ENCODE results near the gene IRF4. TPM values are rescaled to one million over a fixed set of nuclear protein-coding genes. Genes with fewer than 3 reads are reported as not detected.

IRF4 gene
- total RNA-seq, 1 donor from 2014 or later = 0.05 TPM

GRCh38 chr6:436308-437036 is 44.9 kb downstream of the IRF4 start:
- DNase-seq (ENCODE audit: low spot score) = no peak
- H3K9me3 Mint-ChIP-seq (ENCODE audit: low read depth) = no peaks in the 10 kb centered on the region
- H3K4me3 Mint-ChIP-seq (ENCODE audit: unreplicated experiment) = no peak overlapping the region
- H3K27me3 Mint-ChIP-seq (ENCODE audit: low read depth) = peaks cover 21% of the 10 kb centered on the region
- peaks cover 5% of the 10 kb centered on the region for H3K4me1 Mint-ChIP-seq (ENCODE audit: low read depth)
- no peak overlapping the region for H3K27ac Mint-ChIP-seq (ENCODE audit: unreplicated experiment)
- TF ChIP-seq, protein P1, sequence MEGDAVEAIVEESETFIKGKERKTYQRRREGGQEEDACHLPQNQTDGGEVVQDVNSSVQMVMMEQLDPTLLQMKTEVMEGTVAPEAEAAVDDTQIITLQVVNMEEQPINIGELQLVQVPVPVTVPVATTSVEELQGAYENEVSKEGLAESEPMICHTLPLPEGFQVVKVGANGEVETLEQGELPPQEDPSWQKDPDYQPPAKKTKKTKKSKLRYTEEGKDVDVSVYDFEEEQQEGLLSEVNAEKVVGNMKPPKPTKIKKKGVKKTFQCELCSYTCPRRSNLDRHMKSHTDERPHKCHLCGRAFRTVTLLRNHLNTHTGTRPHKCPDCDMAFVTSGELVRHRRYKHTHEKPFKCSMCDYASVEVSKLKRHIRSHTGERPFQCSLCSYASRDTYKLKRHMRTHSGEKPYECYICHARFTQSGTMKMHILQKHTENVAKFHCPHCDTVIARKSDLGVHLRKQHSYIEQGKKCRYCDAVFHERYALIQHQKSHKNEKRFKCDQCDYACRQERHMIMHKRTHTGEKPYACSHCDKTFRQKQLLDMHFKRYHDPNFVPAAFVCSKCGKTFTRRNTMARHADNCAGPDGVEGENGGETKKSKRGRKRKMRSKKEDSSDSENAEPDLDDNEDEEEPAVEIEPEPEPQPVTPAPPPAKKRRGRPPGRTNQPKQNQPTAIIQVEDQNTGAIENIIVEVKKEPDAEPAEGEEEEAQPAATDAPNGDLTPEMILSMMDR (IDR thresholded peaks at IDR 0.05) = no peak
- H3K36me3 Mint-ChIP-seq (ENCODE audit: low read depth) = no peaks in the 10 kb centered on the region

DNA sequence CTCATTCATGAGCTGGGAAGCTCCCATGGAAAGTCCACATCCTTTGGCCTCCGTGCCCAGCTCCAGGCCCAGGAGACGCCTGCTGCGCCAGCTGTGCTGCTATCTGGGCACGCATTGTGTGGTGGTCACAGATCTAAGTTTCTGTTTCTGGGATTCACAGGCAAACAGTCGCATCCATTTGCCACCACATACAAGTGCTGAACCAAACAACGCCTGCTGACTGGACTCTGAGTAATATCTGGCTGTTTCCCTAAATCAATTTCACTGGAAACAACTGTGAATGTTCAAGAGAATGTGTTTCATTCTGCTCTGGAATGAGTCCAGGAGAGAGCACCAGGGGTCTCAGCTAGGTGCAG is 45.5 kb downstream of the IRF4 start:
- Mint-ChIP-seq H3K27ac (ENCODE audit: unreplicated experiment) (no peak overlapping the region), H3K4me1 (ENCODE audit: low read depth) (peaks cover 5% of the 10 kb centered on the region), H3K27me3 (ENCODE audit: low read depth) (peaks cover 21% of the 10 kb centered on the region), H3K4me3 (ENCODE audit: unreplicated experiment) (no peak overlapping the region), H3K36me3 (ENCODE audit: low read depth) (no peaks in the 10 kb centered on the region), H3K9me3 (ENCODE audit: low read depth) (no peaks in the 10 kb centered on the region)
- TF ChIP-seq, protein P1 (IDR thresholded peaks at IDR 0.05) = no peak
- no peak for DNase-seq (ENCODE audit: low spot score)

DNA sequence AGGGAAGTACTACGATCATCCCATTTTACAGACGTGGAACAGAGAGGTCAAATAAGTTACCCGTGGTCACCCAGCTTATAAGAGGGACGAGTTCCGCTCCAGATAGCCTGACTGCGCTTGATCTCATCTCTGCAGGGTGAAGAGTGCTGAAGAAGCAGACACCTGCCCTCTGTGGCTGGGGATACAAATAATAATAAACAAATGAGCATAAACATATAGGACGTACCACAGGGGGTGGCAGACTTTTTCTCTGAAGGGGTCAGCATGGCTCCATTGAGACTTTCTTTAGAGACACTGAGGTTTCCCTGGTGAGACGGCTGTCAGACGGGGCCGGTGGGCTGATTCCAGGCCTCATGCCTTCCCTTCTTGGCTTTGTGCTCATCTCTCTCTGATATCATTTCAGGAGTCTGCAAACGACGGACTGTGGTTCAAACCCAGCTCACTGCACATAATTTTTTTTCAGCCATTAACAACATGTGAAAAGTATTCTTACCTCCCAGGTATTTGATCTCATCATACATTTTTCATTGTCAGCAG is 47.1 kb downstream of the IRF4 start:
- Mint-ChIP-seq H3K36me3 (ENCODE audit: low read depth) (no peaks in the 10 kb centered on the region), H3K9me3 (ENCODE audit: low read depth) (no peaks in the 10 kb centered on the region), H3K27me3 (ENCODE audit: low read depth) (peaks cover 19% of the 10 kb centered on the region), H3K4me1 (ENCODE audit: low read depth) (peaks cover 5% of the 10 kb centered on the region), H3K27ac (ENCODE audit: unreplicated experiment) (no peak overlapping the region), H3K4me3 (ENCODE audit: unreplicated experiment) (no peak overlapping the region)
- DNase-seq (ENCODE audit: low spot score) = no peak
- TF ChIP-seq, protein P1 (IDR thresholded peaks at IDR 0.05) = no peak

DNA sequence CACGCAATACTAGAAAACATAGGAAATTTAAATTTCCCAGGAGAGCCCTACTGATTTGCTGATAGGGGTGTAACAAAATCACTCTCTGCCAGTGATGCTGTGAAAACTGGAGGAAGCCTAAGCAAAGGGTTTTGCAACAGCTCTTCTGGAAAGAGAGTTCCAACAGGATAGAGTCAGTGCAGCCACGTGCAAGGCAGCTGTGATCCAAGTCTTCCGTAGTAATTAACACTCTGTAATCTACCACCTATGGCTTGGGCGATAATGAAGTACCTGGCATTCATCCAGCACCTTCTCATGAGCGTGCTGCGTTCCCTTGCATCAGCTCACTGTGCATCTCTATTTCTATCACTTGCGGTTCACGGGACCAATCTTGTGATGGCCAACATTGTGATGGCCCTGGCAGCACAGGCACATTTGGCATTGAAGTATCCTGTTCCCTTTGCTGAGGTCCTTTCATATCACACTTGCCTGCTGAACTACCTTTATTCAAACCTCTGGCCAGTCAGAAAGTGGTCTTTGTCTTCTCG is 48.2 kb downstream of the IRF4 start:
- TF ChIP-seq, protein P1 (IDR thresholded peaks at IDR 0.05) = no peak
- no peaks in the 10 kb centered on the region for H3K36me3 Mint-ChIP-seq (ENCODE audit: low read depth)
- no peak for DNase-seq (ENCODE audit: low spot score)

GRCh38 chr6:441126-441920 is 49.8 kb downstream of the IRF4 start:
- Mint-ChIP-seq H3K27ac (ENCODE audit: unreplicated experiment) (no peak overlapping the region), H3K36me3 (ENCODE audit: low read depth) (no peaks in the 10 kb centered on the region), H3K4me3 (ENCODE audit: unreplicated experiment) (no peak overlapping the region), H3K9me3 (ENCODE audit: low read depth) (no peaks in the 10 kb centered on the region), H3K4me1 (ENCODE audit: low read depth) (peaks cover 3% of the 10 kb centered on the region), H3K27me3 (ENCODE audit: low read depth) (peaks cover 30% of the 10 kb centered on the region)
- no peak for DNase-seq (ENCODE audit: low spot score)
- TF ChIP-seq, protein P1 (IDR thresholded peaks at IDR 0.05) = no peak

More for the DNA sequence above, 48.2 kb downstream of the IRF4 start:
- Mint-ChIP-seq H3K4me3 (ENCODE audit: unreplicated experiment) (no peak overlapping the region), H3K27me3 (ENCODE audit: low read depth) (peaks cover 27% of the 10 kb centered on the region), H3K27ac (ENCODE audit: unreplicated experiment) (no peak overlapping the region), H3K4me1 (ENCODE audit: low read depth) (peaks cover 5% of the 10 kb centered on the region), H3K9me3 (ENCODE audit: low read depth) (no peaks in the 10 kb centered on the region)

Data from chondrocyte (in vitro differentiated cells).